HG03097 (cell line): ENCODE measurements around the gene HRCT1.
"Not testable (repeated sequence)": the region's sequence is repeated elsewhere in the genome, so short reads cannot be mapped to it uniquely, and the experiment has no call there.

Experiments
- ATAC-seq: cut with Tn5 transposase; IDR thresholded peaks from one replicate; pipeline ENCODE4 v1.9.1; 2021; ENCODE audit not compliant: unreplicated experiment, low FRiP score

HRCT1 gene

GRCh38 chr9:35915681-35916294, 9.8 kb downstream of the HRCT1 start:
- ATAC-seq: no peak

DNA sequence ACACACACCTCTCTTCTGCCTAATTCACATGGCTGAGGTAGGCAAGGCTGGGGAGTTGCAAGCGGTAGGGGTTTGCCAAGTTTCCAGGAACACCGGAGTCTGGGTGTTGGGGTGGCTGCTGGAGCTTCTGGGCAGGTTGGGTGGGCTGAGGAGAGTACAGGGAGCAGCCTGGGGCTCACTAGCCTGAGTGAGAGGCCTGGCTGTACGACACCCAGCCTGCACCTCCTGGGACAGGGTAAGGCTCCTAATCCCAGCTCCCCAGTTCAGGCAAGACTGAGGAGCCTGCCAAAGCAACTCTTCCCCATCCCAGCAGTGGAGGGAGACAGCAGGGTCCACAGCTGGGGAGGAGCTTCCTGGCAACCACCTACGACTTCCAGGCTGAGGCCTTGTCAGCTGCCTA, 11.3 kb downstream of the HRCT1 start:
- no peak for ATAC-seq

- no peak for ATAC-seq
These were observed 12.8 kb downstream of the HRCT1 start for GRCh38 chr9:35918780-35919179.

DNA sequence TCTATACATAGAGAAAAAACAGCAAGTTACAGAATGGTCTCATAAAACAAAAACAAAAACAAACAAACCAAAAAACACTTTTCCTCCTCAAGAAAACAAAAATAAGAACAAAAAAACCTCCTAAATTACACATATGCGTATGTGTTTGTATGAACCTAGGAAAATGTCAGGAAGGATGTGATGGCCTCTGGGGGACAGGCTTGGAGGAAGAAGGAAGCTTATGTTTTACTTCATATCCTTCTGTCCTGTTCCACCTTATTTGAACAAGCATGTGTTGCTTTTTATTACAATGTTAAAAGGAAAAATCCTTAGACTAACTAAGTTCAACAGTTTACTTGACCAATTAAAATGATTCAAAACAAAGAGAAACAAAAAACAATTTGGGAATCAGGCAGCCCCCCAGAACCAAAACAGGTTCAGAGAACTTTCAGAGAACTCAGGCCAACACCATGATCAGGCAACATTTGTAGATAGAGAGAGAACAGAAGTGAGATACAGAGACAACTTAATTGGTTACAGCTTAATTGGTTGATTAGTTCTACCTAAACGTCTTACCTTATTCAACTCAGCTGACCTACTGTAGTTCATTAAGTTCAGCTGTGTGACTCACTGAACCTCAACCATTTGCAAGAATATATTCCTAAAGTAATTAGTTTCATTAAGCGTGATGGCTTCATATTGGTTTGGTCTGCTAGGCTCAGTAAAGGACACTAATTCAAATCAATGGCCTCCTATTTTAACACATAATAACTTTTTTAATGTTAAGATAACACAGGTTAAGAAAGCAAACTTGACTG, 13.4 kb downstream of the HRCT1 start:
- no peak for ATAC-seq

DNA sequence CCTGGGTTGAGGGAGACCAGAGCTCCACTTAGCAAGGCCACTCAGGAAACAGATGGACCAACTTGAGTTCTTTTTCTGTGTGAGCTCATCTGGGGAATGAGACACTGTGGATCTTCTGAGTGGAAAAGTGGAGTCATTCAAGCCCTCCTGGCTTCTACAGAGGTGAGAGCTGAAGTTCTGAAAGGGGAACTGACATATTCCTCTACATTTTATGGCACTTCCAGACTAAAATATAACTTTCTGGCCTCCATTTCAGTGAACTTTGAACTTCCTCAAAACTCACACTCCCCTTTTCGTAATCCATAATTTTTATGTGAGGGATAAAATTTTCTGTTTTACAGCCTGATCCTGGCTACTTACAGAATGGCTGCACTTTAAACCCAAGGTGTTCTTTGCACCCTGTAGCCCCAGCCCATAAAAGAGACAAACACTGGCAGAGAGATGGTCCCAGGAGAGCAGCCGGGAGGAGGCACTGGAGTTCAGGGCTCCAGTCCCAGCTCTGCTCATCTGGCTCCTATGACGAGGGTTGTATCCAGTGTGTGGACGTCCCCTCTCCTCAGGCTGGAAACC, 14.1 kb downstream of the HRCT1 start:
- ATAC-seq: no peak

DNA sequence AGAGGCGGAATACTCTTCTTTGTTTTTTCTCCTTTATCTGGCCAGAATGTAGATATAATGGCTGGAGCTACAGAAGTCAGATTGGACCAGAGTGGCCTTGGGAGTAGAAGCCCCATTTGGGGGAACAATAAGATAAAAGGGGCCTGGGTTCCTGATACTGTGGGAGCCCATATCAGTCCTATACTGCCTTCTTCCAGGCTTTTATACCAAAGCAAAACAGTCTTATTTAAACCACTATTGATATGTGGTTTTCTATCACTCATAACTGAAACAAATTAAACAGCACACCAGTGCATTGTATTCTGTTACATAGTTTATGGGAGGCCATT, 17.6 kb downstream of the HRCT1 start:
- no peak for ATAC-seq

DNA sequence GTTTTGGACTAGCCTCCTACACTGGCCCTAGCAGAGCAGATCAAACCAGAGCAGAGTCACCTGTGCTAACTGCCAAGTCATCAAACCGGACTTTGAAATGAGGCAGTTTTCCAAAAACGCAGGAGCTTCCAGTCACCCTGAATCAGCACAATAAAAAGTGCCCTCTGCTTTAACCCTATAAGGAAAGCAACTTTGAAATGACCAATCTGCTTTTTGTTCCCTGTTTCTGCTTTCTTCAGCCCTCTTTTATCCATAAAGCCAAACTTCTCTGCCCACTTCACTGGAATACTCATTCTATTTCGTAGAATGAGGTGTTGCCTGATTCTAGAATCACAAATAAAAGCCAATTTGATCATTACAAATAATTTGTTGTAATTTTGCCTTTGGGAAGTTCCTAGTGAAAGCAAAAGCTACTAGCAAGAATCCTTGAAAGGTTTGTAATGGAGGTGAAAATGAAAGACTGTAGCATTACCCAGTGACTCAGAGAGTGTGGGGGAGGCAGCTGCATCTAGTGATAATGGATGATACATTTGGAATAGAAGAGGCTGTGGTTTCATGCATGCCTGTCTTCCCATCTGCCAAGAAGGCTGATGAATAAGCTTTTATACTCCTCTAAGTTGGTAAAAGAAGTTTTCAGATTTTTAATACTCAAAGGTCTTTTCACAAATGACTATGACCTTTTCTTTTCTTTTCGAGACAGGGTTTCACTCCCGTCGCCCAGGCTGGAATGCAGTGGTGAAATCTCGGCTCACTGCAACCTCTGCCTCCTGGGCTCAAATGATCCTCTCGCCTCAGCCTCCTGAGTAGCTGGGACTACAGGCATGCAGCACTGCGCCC, 18.1 kb downstream of the HRCT1 start:
- ATAC-seq: no peak

DNA sequence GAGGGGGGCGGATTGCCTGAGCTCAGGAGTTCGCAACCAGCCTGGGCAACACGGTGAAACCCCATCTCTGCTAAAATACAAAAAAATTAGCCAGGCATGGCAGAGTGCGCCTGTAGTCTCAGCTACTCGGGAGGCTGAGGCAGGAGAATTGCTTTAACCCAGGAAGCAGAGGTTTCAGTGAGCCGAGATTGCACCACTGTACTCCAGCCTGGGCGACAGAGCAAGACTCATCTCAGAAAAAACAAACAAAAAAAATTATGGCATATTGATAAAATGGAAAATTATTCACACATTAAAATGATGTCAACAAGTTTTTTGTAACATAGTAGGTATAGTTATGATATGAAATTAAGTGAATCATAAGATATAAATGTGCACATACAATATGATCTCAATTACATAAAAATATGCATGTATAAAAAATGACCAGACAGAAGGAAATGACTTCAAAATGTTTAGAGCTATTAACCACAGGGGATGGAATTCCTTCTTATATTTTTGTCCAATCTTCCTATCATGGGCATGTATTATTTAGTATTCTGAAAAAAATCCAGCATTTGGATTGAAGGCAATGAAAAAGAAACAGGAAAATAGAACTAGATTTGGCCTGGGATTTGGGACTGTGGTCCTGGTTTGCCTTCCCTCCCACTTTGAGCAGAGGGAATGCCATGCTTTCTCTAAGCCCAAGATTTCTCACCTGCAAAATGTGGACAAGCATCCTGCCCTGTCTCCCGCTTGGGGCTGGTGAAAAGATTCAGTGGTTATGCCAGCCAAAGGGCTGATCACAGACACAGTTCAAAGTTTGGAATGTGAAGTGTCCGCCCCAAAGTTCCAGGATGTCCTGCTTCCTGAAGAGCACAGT, 22.8 kb downstream of the HRCT1 start:
- ATAC-seq: no peak

DNA sequence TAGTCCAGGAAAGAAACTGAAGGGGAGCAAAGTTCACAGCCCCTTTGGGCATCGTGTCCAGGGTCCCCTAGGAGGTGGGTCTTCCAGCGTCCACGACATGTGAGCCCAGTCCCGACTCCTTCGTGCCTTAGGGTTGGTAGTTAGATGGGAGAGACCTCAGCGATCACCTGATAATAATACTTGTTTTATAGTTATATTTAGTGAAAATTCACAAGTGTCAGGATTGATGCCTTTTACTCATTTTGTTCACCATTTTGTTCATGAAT, 23.4 kb downstream of the HRCT1 start:
- ATAC-seq: no peak

GRCh38 chr9:35930521-35930920, 24.5 kb downstream of the HRCT1 start:
- ATAC-seq: no peak

GRCh38 chr9:35930989-35931388, 25.0 kb downstream of the HRCT1 start:
- ATAC-seq: no peak

DNA sequence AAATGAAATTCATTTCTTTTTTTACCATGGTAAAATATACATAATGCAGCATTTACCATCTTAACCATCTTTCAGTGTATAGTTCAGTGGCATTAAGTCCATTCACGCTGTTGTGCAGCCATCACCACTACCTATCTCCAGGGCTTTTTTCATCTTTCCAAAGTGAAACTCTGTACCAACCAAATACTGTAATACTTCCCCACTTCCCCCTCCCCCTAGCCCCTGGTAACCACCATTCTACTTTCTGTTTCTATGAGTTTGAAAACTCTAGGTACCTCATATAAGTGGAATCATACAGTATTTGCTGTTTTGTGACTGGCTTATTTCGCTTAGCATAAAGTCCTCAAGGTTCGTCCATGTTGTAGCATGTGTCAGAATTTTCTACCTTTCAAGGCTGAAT, 26.7 kb downstream of the HRCT1 start:
- no peak for ATAC-seq

- ATAC-seq: no peak
These were observed 27.6 kb downstream of the HRCT1 start for GRCh38 chr9:35933550-35934067.

DNA sequence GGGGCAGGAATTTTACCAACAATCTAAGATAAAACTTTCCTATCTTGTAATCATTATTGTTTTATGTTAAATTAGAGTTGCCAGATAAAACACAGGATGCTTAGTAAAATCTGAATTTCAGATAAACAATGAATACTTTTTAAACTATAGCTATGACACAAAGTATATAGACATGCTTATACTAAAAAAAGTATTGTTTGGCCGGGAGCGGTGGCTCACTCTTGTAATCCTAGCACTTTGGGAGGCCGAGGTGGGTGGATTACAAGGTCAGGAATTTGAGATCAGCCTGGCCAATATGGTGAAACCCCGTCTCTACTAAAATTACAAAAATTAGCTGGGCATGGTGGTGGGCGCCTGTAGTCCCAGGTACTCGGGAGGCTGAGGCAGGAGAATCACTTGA, 28.1 kb downstream of the HRCT1 start:
- not testable (repeated sequence) for ATAC-seq

DNA sequence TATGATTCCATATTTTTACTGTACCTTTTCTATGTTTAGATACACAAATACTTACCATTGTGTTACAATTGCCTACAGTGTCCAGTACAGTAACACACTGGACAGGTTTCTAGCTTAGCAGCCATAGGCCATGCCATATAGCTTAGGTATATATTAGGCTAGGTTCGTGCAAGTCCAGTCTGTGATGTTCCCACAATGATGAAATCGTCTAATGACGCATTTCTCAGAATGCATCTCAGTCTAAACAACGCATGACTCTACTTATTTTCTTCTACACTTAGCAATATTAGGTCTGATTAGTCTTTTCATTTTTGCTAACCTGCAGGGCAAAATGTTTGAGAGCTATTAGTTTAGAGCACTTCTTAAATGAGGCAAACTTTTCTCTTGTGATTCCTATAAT, 29.3 kb downstream of the HRCT1 start:
- ATAC-seq: no peak

DNA sequence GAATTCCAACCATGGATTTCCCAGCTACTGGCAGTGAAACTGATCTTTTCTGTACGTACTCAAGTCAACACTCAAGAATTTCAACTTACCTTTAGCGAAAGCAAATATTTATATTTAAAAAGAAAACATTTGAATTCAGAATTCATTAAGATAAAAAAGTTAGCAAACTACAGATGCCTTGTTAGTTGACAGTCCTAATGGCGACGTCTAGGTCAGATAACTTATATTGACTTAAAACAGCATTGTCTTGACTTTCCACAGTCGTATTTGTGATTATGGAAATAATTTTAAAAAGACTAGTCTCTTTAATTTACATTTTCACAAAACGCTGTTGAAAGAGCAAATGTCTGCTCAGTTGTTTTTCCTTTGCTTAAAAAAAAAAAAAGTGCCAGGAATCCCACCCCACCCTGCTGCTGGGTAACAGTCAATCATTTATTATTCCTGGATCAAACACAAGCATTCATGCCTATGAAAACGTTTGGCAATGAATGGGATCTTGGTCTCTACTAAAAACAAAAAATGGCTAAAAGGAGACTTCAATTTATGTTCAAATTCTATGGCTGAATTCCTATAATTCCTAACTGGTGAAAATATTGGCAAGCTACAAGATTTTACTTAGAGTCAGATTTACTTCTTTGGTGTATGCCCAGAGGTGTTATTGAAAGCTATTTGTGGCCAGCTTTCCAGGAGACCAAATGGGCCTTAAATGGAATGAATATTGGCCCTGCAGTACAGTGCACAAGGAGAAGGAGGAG, 29.9 kb downstream of the HRCT1 start:
- no peak for ATAC-seq

DNA sequence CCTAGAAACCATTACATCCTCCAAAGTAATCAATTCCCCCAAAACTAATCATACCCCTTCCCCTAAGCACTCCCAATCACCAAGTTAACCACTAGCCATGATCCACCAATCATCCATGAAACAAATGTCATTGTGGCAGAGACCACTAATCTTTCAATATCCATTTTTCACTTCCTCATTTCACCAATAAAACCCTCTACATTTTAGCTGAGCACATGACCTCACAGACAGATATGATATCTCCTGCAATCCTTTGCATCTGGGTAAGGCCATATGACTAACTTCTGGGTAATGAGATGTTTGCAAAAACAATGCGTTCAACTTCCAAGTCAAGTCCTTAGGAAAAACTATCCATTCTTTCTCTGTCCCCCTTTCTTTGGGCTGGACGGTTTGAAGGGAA, 31.2 kb downstream of the HRCT1 start:
- no peak for ATAC-seq

DNA sequence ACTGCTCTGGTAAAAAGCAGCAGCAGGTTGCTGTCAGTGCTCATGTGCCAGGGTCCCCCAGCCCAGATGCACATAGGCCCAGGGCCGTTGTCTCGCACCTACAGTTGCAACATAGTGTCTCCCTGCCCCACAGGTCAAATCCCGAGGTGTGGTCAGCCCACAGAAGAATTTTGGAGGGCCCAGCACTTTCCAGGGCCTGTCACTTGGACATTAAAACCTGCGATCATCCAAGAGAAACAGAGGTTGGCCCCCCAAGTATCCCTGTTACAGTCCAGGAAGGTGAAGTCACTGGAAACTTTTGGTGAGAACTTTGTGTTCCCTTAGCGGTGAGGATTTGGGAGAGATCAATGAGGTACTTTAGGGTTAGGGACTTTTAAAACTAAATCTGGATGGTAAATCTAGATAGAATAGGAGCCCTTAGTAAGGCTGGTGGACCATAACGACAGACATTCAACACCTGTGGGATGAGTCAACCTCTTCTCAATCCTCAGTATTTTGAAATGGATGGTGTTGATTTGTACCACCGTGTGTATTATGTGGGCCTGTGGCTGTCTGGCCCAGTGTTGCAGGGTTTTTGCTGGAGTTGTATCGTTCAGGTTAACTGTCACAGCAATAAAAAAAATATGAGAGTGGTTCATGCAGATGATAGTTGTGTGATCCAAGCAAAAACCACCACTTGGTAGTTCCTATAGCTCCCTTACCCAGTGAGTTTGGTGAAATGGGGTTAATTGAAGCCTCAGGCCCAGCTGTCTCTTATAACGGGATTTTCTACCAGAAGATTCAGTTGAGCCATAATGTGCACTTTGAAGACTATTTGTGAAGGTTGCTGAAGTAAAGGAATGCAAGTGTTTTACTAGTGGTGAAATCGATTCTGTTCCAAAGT, 32.7 kb downstream of the HRCT1 start:
- ATAC-seq: no peak
